RPMI7951 (cell line): ENCODE results near the gene NDUFC1. TPM values are rescaled to one million over a fixed set of nuclear protein-coding genes. Genes with fewer than 3 reads are reported as not detected.
A peak's percentile ranks its signal among the peaks of the same experiment; 100 is the strongest.
"Not testable (repeated sequence)": the region's sequence is repeated elsewhere in the genome, so short reads cannot be mapped to it uniquely, and the experiment has no call there.

Source experiments
- DNase-seq: peaks from one replicate; pipeline ENCODE4 v3.0.0-alpha.2; 2012; ENCODE audit warnings: low read depth
- total RNA-seq: library from RNA; depleted of rRNA; stranded (reverse); fragments of >200 nt; shearing (Covaris generic); gene quantifications from 2 replicates; pipeline ENCODE4 v1.2.3, GENCODE V29; 2014

NDUFC1 gene
- total RNA-seq, 1 experiment from 2014 or later, result 84.2 TPM

- DNase-seq, result no peak
These were observed 2.7 kb downstream of the NDUFC1 start for GRCh38 chr4:139299536-139299935.

- peak; percentile 28 for DNase-seq
These were observed 5.3 kb downstream of the NDUFC1 start for GRCh38 chr4:139297001-139297410.

GRCh38 chr4:139295942-139296299 is 6.4 kb downstream of the NDUFC1 start:
- DNase-seq, result no peak

- peak; percentile 81 for DNase-seq
These were observed 6.9 kb downstream of the NDUFC1 start for GRCh38 chr4:139295206-139295941.

GRCh38 chr4:139286186-139286698 is 16.0 kb downstream of the NDUFC1 start:
- no peak for DNase-seq

- no peak for DNase-seq
These were observed 19.6 kb downstream of the NDUFC1 start for GRCh38 chr4:139282721-139283075.

GRCh38 chr4:139282065-139282720 is 20.1 kb downstream of the NDUFC1 start:
- no peak for DNase-seq

- DNase-seq, result no peak
These were observed 22.3 kb downstream of the NDUFC1 start, which contains the start of gene MGARP for GRCh38 chr4:139279760-139280620. Gene MGARP, minus strand, starts transcription at chr4:139280225. Its CDS starts 67 bp downstream, at chr4:139280158.

GRCh38 chr4:139278912-139279759 is 23.1 kb downstream of the NDUFC1 start:
- no peak for DNase-seq

- no peak for DNase-seq
These were observed 23.8 kb downstream of the NDUFC1 start for GRCh38 chr4:139278485-139278884.

- DNase-seq, result no peak
These were observed 27.0 kb downstream of the NDUFC1 start for GRCh38 chr4:139275281-139275735.

- DNase-seq, result no peak
These were observed 27.5 kb downstream of the NDUFC1 start for GRCh38 chr4:139274790-139275189.

GRCh38 chr4:139273835-139274234 is 28.4 kb downstream of the NDUFC1 start:
- no peak for DNase-seq

- no peak for DNase-seq
These were observed 35.0 kb downstream of the NDUFC1 start for GRCh38 chr4:139267301-139267700.

- peak; percentile 80 for DNase-seq
These were observed 35.6 kb downstream of the NDUFC1 start for GRCh38 chr4:139266583-139267257.

- no peak for DNase-seq
These were observed 36.1 kb downstream of the NDUFC1 start for GRCh38 chr4:139266208-139266582.

- no peak for DNase-seq
These were observed 36.6 kb downstream of the NDUFC1 start for GRCh38 chr4:139265654-139266053.

- DNase-seq, result no peak
These were observed 45.9 kb downstream of the NDUFC1 start for GRCh38 chr4:139256349-139256748.

- not testable (repeated sequence) for DNase-seq
These were observed 46.7 kb downstream of the NDUFC1 start for GRCh38 chr4:139255581-139255980.

- peak; percentile 62 for DNase-seq
These were observed 48.6 kb downstream of the NDUFC1 start for GRCh38 chr4:139253713-139254112.

GRCh38 chr4:139253046-139253445 is 49.2 kb downstream of the NDUFC1 start:
- DNase-seq, result no peak
